H1 (cell line): ENCODE measurements around the gene TNRC6C. TPM values are rescaled to one million over a fixed set of nuclear protein-coding genes. Genes with fewer than 3 reads are reported as not detected.

Experiments
- BACH1 ChIP-seq: IDR thresholded peaks from 2 replicates; pipeline ENCODE4 v1.6.1; 2012; ENCODE audit warnings: low read length, improper control_type of control experiment
- RXRA ChIP-seq: IDR thresholded peaks from 2 replicates; pipeline ENCODE4 v1.6.1; 2011; ENCODE audit warnings: low read depth, mild to moderate bottlenecking, low read length, moderate library complexity; ENCODE audit not compliant: insufficient read depth
- SRF ChIP-seq: IDR thresholded peaks from 2 replicates; pipeline ENCODE4 v1.6.1; 2011; ENCODE audit warnings: mild to moderate bottlenecking, low read depth, low read length, moderate library complexity
- TCF12 ChIP-seq: IDR thresholded peaks from 2 replicates; pipeline ENCODE4 v1.6.1; 2011; ENCODE audit warnings: low read depth, mild to moderate bottlenecking, low read length
- USF2 ChIP-seq: IDR thresholded peaks from 2 replicates; pipeline ENCODE4 v1.6.1; 2011; ENCODE audit warnings: low read length, improper control_type of control experiment
- polyA plus RNA-seq, 7 experiments: library from polyadenylated mRNA; depleted of rRNA in 3 of 7; stranded (reverse) in 5 of 7; unstranded in 2 of 7; fragments of >200 nt in 5 of 7; fragments of 200-250 nt in 2 of 7; gene quantifications; 1 replicate in 5 of 7; 2 replicates in 1 of 7; 4 replicates in 1 of 7; pipeline versions ENCODE4 v1.2.1 to v1.2.3, GENCODE V29; 2011 to 2013; ENCODE audit warnings: missing spikeins in 2 of 7, mixed read lengths in 2 of 7
- total RNA-seq: library from RNA; stranded (reverse); fragmentation: NEBNext Ultra II Directional; extraction: Animal tissue kit (Norgen Biotek cat#: 25700); gene quantifications from 2 replicates; pipeline ENCODE4 v1.2.1, GENCODE V29; 2021

TNRC6C gene
- total and polyA plus RNA-seq, 2 of the 8 experiments (the other 6 are each of a cell fraction or from before 2014, with no cell fraction given), result 2.8 to 28.9 TPM

- TF ChIP-seq USF2 (no peak), BACH1 (no peak), TCF12 (no peak), RXRA (no peak), SRF (no peak)
- TF ChIP-seq, all 59 proteins: peak for 0
Observed at GRCh38 chr17:78105551-78105950, 147.0 kb downstream of the TNRC6C start (continued).
